ENCODE data around the gene PRRG1.

PRRG1 gene

DNA sequence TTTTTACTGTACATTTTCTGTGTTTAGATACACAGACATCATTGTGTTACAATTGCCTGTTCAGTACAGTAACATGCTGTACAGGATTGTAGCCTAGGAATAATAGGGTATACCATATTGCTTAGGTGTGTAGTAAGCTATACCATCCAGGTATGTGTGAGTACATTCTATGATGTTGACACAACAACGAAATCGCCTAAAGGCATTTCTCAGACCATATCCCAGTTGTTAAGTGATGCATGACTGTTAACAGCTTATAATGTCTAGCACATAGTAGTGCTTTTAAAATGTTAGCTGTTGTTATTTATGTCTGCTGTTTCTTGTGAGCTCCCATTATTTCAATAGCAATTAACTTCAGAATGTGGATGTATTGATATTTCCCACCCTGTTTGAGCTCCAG, 4.5 kb downstream of the PRRG1 start:
- TF ChIP-seq, protein P1, sequence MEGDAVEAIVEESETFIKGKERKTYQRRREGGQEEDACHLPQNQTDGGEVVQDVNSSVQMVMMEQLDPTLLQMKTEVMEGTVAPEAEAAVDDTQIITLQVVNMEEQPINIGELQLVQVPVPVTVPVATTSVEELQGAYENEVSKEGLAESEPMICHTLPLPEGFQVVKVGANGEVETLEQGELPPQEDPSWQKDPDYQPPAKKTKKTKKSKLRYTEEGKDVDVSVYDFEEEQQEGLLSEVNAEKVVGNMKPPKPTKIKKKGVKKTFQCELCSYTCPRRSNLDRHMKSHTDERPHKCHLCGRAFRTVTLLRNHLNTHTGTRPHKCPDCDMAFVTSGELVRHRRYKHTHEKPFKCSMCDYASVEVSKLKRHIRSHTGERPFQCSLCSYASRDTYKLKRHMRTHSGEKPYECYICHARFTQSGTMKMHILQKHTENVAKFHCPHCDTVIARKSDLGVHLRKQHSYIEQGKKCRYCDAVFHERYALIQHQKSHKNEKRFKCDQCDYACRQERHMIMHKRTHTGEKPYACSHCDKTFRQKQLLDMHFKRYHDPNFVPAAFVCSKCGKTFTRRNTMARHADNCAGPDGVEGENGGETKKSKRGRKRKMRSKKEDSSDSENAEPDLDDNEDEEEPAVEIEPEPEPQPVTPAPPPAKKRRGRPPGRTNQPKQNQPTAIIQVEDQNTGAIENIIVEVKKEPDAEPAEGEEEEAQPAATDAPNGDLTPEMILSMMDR (IDR thresholded peaks at IDR 0.05; ENCODE audit: borderline replicate concordance, insufficient read depth, low read depth, low read length), result no peak
- no peak overlapping the region for H3K4me3 ChIP-seq (ENCODE audit: low read depth, low read length)

DNA sequence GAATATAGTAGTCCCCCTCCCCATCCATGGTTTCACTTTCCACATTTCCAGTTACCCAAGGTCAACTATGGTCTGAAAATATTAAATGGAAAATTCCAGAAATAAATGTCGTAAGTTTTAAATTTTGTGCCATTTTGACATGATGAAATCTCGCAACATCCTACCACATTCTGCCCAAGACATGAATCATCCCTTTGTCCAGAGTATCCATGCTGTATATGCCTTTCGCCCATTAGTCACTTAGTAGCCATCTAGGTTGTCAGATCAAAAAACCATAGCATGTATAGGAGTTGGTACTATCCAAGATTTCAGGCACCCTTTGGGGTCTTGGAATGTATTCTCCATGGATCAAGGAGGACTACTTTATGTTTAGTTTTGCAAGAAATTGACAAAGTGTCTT, 8.3 kb downstream of the PRRG1 start:
- H3K4me3 ChIP-seq (ENCODE audit: low read depth, low read length), result no peak overlapping the region
- TF ChIP-seq, protein P1 (IDR thresholded peaks at IDR 0.05; ENCODE audit: borderline replicate concordance, insufficient read depth, low read depth, low read length), result no peak

DNA sequence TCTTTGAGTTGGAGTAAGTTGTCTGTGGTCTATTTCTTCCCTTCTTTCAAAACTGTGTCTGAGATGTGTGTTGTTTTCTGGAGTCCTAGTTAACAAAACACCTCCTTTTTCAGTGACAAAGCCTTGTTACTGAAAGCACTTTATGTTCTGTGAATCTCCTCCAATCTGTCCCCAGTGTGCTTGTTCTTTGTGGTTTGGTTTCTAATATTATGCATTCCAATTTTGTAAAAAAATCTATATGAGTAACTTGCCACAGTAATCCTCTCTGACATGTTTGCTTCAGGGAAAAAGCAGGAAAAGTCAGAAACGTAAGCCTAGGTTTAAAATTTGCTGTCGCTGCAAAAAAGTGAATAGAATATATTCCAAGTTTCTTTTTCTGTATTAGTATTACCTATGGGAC, 12.4 kb downstream of the PRRG1 start:
- H3K4me3 ChIP-seq (ENCODE audit: low read depth, low read length), result no peak overlapping the region
- TF ChIP-seq, protein P1 (IDR thresholded peaks at IDR 0.05; ENCODE audit: borderline replicate concordance, insufficient read depth, low read depth, low read length), result no peak

DNA sequence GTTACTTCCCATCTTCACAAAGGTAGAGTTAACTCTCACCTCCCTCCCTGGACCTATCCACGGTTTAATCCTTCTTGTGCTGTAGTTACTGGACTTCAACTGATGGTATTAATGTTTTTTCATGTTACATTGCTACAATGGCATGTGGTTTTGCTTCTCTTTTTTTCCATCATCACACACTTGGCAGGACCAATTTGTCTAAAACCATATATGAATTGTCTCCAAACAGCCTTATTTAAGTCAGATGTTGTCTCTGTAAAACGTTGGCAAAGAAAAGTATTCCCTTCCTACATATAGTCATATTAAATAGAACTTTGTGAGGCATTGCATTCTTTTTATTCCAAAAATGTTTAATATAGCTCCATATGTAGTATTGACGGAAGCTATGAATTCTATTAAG, 15.5 kb downstream of the PRRG1 start:
- TF ChIP-seq, protein P1 (IDR thresholded peaks at IDR 0.05; ENCODE audit: borderline replicate concordance, insufficient read depth, low read depth, low read length), result no peak
- H3K4me3 ChIP-seq (ENCODE audit: low read depth, low read length), result no peak overlapping the region

DNA sequence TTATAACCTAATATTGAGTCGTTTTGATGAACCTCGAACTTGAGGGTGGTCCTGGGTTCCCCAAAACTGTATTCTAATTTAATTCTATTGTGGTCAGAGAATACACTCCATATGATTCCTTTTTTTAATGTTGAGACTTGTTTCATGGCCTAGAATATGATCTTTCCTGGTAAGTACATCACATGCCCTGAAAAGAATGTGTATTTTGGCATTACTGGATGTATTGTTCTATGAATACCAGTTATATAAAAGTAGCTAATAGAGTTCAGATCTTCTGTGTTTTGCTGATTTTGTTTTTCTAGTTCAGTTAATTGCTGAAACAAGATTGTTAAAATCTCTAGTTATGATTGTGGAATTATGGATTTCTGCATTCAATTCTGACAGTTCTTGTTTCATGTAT, 18.8 kb downstream of the PRRG1 start:
- TF ChIP-seq, protein P1 (IDR thresholded peaks at IDR 0.05; ENCODE audit: borderline replicate concordance, insufficient read depth, low read depth, low read length), result no peak
- no peak overlapping the region for H3K4me3 ChIP-seq (ENCODE audit: low read depth, low read length)

DNA sequence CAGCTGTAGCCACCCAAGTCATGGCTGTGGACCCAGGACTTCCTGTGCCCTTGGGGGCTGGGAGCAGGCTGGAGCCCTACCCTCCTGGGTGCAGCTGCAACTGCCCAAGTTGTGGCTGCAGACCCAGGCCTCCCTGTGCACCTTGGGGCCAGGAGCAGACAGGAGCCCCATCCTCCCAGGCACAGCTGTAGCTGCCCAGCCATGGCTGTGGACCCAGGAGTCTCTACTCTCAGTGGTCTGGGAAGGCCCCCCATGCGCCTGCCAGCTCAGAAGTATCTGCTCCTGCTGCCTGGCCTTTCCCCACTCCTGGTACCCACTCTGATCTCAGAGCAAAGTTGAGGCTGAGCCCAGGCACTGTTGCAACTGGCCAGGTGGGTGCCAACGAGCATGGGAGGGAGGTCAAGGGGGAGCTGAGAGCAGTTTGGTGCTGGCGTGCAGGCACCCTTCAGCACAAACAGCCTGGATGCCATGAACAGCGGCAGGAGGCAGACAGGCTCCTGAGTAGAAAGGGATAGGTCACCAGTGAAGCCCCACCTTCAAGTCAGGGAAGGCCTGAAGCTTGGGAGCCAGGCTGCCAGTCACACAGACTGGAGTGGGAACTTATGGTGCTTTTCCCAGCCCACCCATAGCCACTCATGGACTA, 21.5 kb downstream of the PRRG1 start:
- TF ChIP-seq, protein P1 (IDR thresholded peaks at IDR 0.05; ENCODE audit: borderline replicate concordance, insufficient read depth, low read depth, low read length), result no peak
- H3K4me3 ChIP-seq (ENCODE audit: low read depth, low read length), result no peak overlapping the region

DNA sequence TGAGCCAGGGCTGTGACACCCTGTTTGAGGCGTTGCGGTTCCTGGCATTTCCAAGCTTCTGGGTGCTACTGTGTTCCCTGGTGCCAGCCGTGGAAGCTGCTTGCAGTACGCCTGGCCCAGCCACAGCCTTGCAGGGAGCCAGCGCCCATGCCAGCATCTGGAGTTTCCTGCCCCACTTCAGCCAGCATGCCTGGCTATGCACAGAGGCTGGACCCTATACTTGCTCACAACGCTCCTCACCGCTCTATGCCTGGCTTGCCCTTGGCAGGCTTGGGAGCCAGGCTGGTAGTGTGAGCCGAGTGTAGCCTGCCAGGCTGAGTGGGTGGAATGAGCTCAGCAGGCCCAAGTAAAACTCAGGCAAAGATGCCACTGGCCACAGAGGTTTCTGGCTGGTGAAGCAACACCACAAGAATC, 22.4 kb downstream of the PRRG1 start:
- no peak overlapping the region for H3K4me3 ChIP-seq (ENCODE audit: low read depth, low read length)
- TF ChIP-seq, protein P1 (IDR thresholded peaks at IDR 0.05; ENCODE audit: borderline replicate concordance, insufficient read depth, low read depth, low read length), result no peak

Measured in GM12875 (cell line).